GM12872 (cell line): ENCODE data around the gene EHBP1.

Experiments used
- CTCF ChIP-seq: IDR thresholded peaks from 3 replicates; pipeline ENCODE4 v1.5.1; 2011; ENCODE audit warnings: low read depth, mild to moderate bottlenecking, low read length, moderate library complexity; ENCODE audit not compliant: insufficient read depth

Gene EHBP1

GRCh38 chr2:62923881-62924280, 218.4 kb downstream of the EHBP1 start:
- no peak for TF ChIP-seq CTCF

GRCh38 chr2:62928015-62928414, 222.5 kb downstream of the EHBP1 start:
- TF ChIP-seq CTCF: no peak

GRCh38 chr2:62931536-62931935, 226.0 kb downstream of the EHBP1 start:
- TF ChIP-seq CTCF: no peak

- TF ChIP-seq CTCF: no peak
Measured at GRCh38 chr2:62933398-62933917, 227.9 kb downstream of the EHBP1 start.

- TF ChIP-seq CTCF: no peak
Measured at GRCh38 chr2:62934517-62934916, 229.0 kb downstream of the EHBP1 start.

GRCh38 chr2:62938126-62938525, 232.6 kb downstream of the EHBP1 start:
- no peak for TF ChIP-seq CTCF

GRCh38 chr2:62939735-62940491, 234.4 kb downstream of the EHBP1 start:
- no peak for TF ChIP-seq CTCF
